Suprapubic skin (tissue), 4 donors: ENCODE results near the gene ITGAL.

Experiments used
- POLR2A ChIP-seq, 2 donors: fragments of 450-650 bp; IDR thresholded peaks; one replicate each; pipeline ENCODE4 v1.6.1; 2017; ENCODE audit warnings: antibody characterized with exemption in 2 of 2, mild to moderate bottlenecking in 2 of 2, moderate library complexity in 2 of 2
- POLR2AphosphoS5 ChIP-seq, 3 donors: sonication (generic); formaldehyde crosslinking; IDR thresholded peaks; one replicate each; pipeline ENCODE4 v1.6.1; 2017; ENCODE audit warnings: antibody characterized with exemption in 3 of 3
- TF ChIP-seq, protein P1 (sequence below), 2 donors: fragments of 200-600 bp in 1 of 2; fragments of 450-650 bp in 1 of 2; sonication (generic) in 1 of 2; IDR thresholded peaks; one replicate each; pipeline ENCODE4 v1.5.1; 2016 to 2019; ENCODE audit warnings: antibody characterized with exemption in 2 of 2, mild to moderate bottlenecking in 1 of 2, moderate library complexity in 1 of 2

DNA sequence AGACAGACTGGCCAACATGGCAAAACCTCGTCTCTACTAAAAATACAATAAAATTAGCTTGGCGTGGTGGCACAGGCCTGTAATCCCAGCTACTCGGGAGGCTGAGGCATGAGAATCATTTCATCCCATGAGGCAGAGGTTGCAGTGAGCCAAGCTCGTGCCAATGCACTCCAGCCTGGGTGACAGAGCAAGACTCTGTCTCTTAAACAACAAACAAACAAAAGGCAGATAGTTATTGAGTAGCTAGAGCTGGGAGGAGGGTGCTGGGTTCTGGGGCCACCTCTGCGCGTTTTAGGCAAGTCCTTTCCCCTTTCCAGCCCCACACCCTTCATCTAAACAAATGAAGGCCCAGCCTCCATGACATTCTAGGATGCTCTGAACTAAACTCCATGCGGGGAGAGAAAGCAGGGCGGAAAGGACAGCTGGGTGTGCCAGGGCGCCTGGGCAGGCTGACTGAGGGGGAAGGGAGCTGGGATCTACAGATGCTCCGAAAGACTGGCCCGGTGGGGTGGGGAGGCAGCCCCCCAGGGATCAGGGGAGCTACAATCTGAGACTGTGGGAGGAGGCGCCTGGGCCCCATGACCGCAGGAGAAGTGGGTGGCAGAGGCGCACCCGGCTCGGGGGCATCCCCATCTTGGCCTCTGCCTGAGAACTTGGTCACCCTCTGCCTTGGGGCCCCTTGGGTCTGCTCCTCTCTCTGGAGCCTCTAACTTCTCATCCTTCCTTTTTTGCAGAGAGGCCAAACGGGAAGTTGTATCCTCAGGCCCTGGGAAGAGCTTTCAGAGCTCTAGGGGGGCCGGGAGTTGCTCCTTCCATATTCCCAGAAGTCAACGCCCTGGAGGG lies 910 bp downstream of the ITGAL start:
- TF ChIP-seq, protein P1, sequence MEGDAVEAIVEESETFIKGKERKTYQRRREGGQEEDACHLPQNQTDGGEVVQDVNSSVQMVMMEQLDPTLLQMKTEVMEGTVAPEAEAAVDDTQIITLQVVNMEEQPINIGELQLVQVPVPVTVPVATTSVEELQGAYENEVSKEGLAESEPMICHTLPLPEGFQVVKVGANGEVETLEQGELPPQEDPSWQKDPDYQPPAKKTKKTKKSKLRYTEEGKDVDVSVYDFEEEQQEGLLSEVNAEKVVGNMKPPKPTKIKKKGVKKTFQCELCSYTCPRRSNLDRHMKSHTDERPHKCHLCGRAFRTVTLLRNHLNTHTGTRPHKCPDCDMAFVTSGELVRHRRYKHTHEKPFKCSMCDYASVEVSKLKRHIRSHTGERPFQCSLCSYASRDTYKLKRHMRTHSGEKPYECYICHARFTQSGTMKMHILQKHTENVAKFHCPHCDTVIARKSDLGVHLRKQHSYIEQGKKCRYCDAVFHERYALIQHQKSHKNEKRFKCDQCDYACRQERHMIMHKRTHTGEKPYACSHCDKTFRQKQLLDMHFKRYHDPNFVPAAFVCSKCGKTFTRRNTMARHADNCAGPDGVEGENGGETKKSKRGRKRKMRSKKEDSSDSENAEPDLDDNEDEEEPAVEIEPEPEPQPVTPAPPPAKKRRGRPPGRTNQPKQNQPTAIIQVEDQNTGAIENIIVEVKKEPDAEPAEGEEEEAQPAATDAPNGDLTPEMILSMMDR (IDR thresholded peaks at IDR 0.05) = no peak
- TF ChIP-seq POLR2AphosphoS5 (IDR thresholded peaks at IDR 0.05) (no peak), POLR2A (IDR thresholded peaks at IDR 0.05) (no peak)
